H1 (cell line): ENCODE results near the gene MAP1A. TPM values are rescaled to one million over a fixed set of nuclear protein-coding genes. Genes with fewer than 3 reads are reported as not detected.

ENCODE experiments used
- CTCF ChIA-PET: fragments of 300-600 bp; sonication (Branson Sonifier 250); formaldehyde crosslinking; loops from one replicate; lab custom pipeline; 2021; ENCODE audit not compliant: partially characterized antibody; lab: Charles Lee
- POLR2A ChIA-PET: fragments of 300-600 bp; sonication (Branson Sonifier 250); formaldehyde crosslinking; loops from one replicate; lab custom pipeline; 2021; ENCODE audit warnings: inconsistent platforms; ENCODE audit not compliant: partially characterized antibody; lab: Charles Lee
- DNase-seq, 2 experiments: peaks; one replicate each; pipeline versions ENCODE4 v3.0.0 to v3.0.0-alpha.2; 2010 to 2022; ENCODE audit warnings: low spot score in 2 of 2, low read depth in 1 of 2, mixed read lengths in 1 of 2
- FAIRE-seq: peaks from 2 replicates; lab custom pipeline; 2011; peaks lifted over from hg19 to GRCh38; lab: Jason Lieb, UNC
- H2AFZ ChIP-seq: 2 replicates; pipeline ENCODE4 v1.8.1; 2012; ENCODE audit warnings: low read length, inconsistent platforms
- H2AK5ac ChIP-seq: 2 replicates; pipeline ENCODE4 v1.6.1; 2013; ENCODE audit warnings: low read depth, low read length
- H2BK120ac ChIP-seq: replicated peaks from 2 replicates; pipeline ENCODE3; 2013; ENCODE audit warnings: low read depth, low read length, inconsistent platforms
- H2BK12ac ChIP-seq: 2 replicates; pipeline ENCODE4 v1.6.1; 2013; ENCODE audit warnings: low read depth, low read length
- H2BK15ac ChIP-seq: 2 replicates; pipeline ENCODE4 v1.6.1; 2013; ENCODE audit warnings: low read length
- H2BK20ac ChIP-seq: 2 replicates; pipeline ENCODE4 v1.6.1; 2013; ENCODE audit warnings: low read length
- H2BK5ac ChIP-seq: 2 replicates; pipeline ENCODE4 v1.6.1; 2013; ENCODE audit warnings: low read depth, low read length
- H3K14ac ChIP-seq: 2 replicates; pipeline ENCODE4 v1.6.1; 2013; ENCODE audit warnings: inconsistent platforms; ENCODE audit not compliant: insufficient read length
- H3K18ac ChIP-seq: 2 replicates; pipeline ENCODE4 v1.6.1; 2013; ENCODE audit warnings: low read length; ENCODE audit errors: extremely low read depth
- H3K23ac ChIP-seq: 2 replicates; pipeline ENCODE4 v1.6.1; 2013; ENCODE audit warnings: inconsistent platforms; ENCODE audit not compliant: insufficient read length
- H3K23me2 ChIP-seq: 2 replicates; pipeline ENCODE4 v1.6.1; 2013; ENCODE audit warnings: low read depth, low read length
- H3K27ac ChIP-seq: 2 replicates; pipeline ENCODE4 v1.6.1; 2011; ENCODE audit warnings: low read depth, low read length, inconsistent platforms
- H3K27me3 ChIP-seq, 4 experiments: replicated peaks in 1 of 4; 1 replicate in 1 of 4; 2 replicates in 3 of 4; pipeline versions ENCODE4 v1.6.1 to v1.8.1; 2011 to 2013; ENCODE audit warnings: low read length in 3 of 4, mild to moderate bottlenecking in 3 of 4, inconsistent platforms in 2 of 4, mixed read lengths in 2 of 4, moderate library complexity in 1 of 4; ENCODE audit not compliant: control insufficient read depth in 3 of 4, insufficient read depth in 3 of 4; ENCODE audit errors: extremely low read depth in 1 of 4
- H3K36me3 ChIP-seq, 4 experiments: 2 replicates each; pipeline versions ENCODE4 v1.6.1 to v1.8.1; 2011 to 2013; ENCODE audit warnings: mild to moderate bottlenecking in 4 of 4, low read length in 3 of 4, moderate library complexity in 2 of 4, control low read depth in 1 of 4, inconsistent platforms in 1 of 4; ENCODE audit not compliant: insufficient read depth in 4 of 4, control insufficient read depth in 2 of 4
- H3K4ac ChIP-seq: replicated peaks from 2 replicates; pipeline ENCODE3; 2013; ENCODE audit warnings: low read length, low read depth, mixed read lengths, inconsistent platforms; ENCODE audit not compliant: insufficient read length
- H3K4me1 ChIP-seq, 4 experiments: replicated peaks in 1 of 4; 1 replicate in 1 of 4; 2 replicates in 3 of 4; pipeline versions ENCODE4 v1.6.1 to v1.8.1; 2011 to 2013; ENCODE audit warnings: low read length in 3 of 4, inconsistent platforms in 2 of 4, mixed read lengths in 1 of 4; ENCODE audit not compliant: insufficient read depth in 4 of 4, control insufficient read depth in 3 of 4
- H3K4me2 ChIP-seq, 2 experiments: 2 replicates each; pipeline versions ENCODE4 v1.6.1 to v1.8.1; 2011 to 2013; ENCODE audit warnings: low read depth in 2 of 2, low read length in 2 of 2, control low read depth in 1 of 2, inconsistent platforms in 1 of 2, mild to moderate bottlenecking in 1 of 2; ENCODE audit not compliant: insufficient read depth in 1 of 2
- H3K4me3 ChIP-seq, 4 experiments: fragments of 200-600, 300-600 bp in 1 of 4; sonication (generic), shearing (Covaris generic), sonication (Bioruptor Twin) in 1 of 4; 2 replicates each; pipeline versions ENCODE4 v1.5.1 to v1.8.1; 2011 to 2016; ENCODE audit warnings: low read length in 4 of 4, low read depth in 3 of 4, control low read depth in 2 of 4, inconsistent platforms in 2 of 4, mild to moderate bottlenecking in 2 of 4, mixed read lengths in 1 of 4, moderate library complexity in 1 of 4; ENCODE audit not compliant: insufficient read depth in 2 of 4; ENCODE audit errors: extremely low read depth in 1 of 4
- H3K56ac ChIP-seq: replicated peaks from 2 replicates; pipeline ENCODE3; 2013; ENCODE audit warnings: low read depth, mild to moderate bottlenecking, mixed read lengths, low read length, inconsistent platforms; ENCODE audit not compliant: insufficient read length
- H3K79me1 ChIP-seq: 2 replicates; pipeline ENCODE4 v1.6.1; 2013; ENCODE audit warnings: low read depth, low read length, control low read depth
- H3K79me2 ChIP-seq, 2 experiments: 2 replicates each; pipeline versions ENCODE4 v1.6.1 to v1.8.1; 2012 to 2013; ENCODE audit warnings: low read length in 2 of 2, mild to moderate bottlenecking in 2 of 2, inconsistent platforms in 1 of 2; ENCODE audit not compliant: insufficient read depth in 2 of 2, control insufficient read depth in 1 of 2
- H3K9ac ChIP-seq, 4 experiments: replicated peaks in 1 of 4; 1 replicate in 1 of 4; 2 replicates in 3 of 4; pipeline versions ENCODE4 v1.6.1 to v1.8.1; 2011 to 2013; ENCODE audit warnings: low read depth in 3 of 4, low read length in 3 of 4, control low read depth in 2 of 4, mild to moderate bottlenecking in 2 of 4, moderate library complexity in 2 of 4, inconsistent platforms in 1 of 4; ENCODE audit errors: extremely low read depth in 1 of 4
- H3K9me3 ChIP-seq, 2 experiments: 2 replicates each; pipeline versions ENCODE4 v1.6.1 to v1.8.1; 2012 to 2013; ENCODE audit warnings: mild to moderate bottlenecking in 2 of 2, moderate library complexity in 2 of 2, control low read depth in 1 of 2, inconsistent platforms in 1 of 2, low read depth in 1 of 2, low read length in 1 of 2, mixed read lengths in 1 of 2; ENCODE audit not compliant: insufficient read depth in 2 of 2
- H4K20me1 ChIP-seq, 2 experiments: replicated peaks in 1 of 2; 2 replicates each; pipeline versions ENCODE3 to v1.8.1; 2011 to 2013; ENCODE audit warnings: inconsistent platforms in 2 of 2, low read length in 2 of 2, mild to moderate bottlenecking in 1 of 2; ENCODE audit not compliant: insufficient read depth in 2 of 2, control insufficient read depth in 1 of 2
- H4K5ac ChIP-seq: 2 replicates; pipeline ENCODE4 v1.6.1; 2013; ENCODE audit warnings: low read length, low read depth, mixed read lengths, inconsistent platforms; ENCODE audit not compliant: insufficient read length
- H4K8ac ChIP-seq: 2 replicates; pipeline ENCODE4 v1.8.0; 2013; ENCODE audit warnings: mild to moderate bottlenecking, moderate library complexity, low read length, inconsistent platforms; ENCODE audit not compliant: insufficient read depth; ENCODE audit errors: extremely low read depth
- H4K91ac ChIP-seq: replicated peaks from 2 replicates; pipeline ENCODE3; 2013; ENCODE audit warnings: low read length, mixed read lengths, inconsistent platforms; ENCODE audit not compliant: insufficient read length
- BRCA1 ChIP-seq: IDR thresholded peaks from 2 replicates; pipeline ENCODE4 v1.6.1; 2012; ENCODE audit warnings: low read depth, low read length, improper control_type of control experiment
- CEBPB ChIP-seq: IDR thresholded peaks from 2 replicates; pipeline ENCODE4 v1.6.1; 2012; ENCODE audit warnings: low read depth, low read length
- CHD1 ChIP-seq: IDR thresholded peaks from 2 replicates; pipeline ENCODE4 v1.6.1; 2012; ENCODE audit warnings: low read depth, low read length, improper control_type of control experiment
- FOSL1 ChIP-seq: IDR thresholded peaks from 2 replicates; pipeline ENCODE4 v1.6.1; 2011; ENCODE audit warnings: mild to moderate bottlenecking, low read depth, low read length, moderate library complexity; ENCODE audit not compliant: insufficient read depth
- GTF2F1 ChIP-seq: IDR thresholded peaks from 2 replicates; pipeline ENCODE4 v1.6.1; 2012; ENCODE audit warnings: low read depth, low read length, improper control_type of control experiment, borderline replicate concordance
- JUND ChIP-seq: IDR thresholded peaks from 2 replicates; pipeline ENCODE4 v1.6.1; 2011; ENCODE audit warnings: mild to moderate bottlenecking, improper control_type of control experiment, low read length
- KDM1A ChIP-seq: fragments of 200-600, 300-600 bp; sonication (generic); IDR thresholded peaks from 2 replicates; pipeline ENCODE4 v1.7.1; 2016; ENCODE audit warnings: mild to moderate bottlenecking, low read length, borderline replicate concordance
- KDM4A ChIP-seq: IDR thresholded peaks from one replicate; pipeline ENCODE4 v1.7.1; 2012; ENCODE audit warnings: low read depth, mild to moderate bottlenecking, moderate library complexity, low read length, inconsistent platforms; ENCODE audit not compliant: severe bottlenecking
- NANOG ChIP-seq: IDR thresholded peaks from 2 replicates; pipeline ENCODE4 v1.6.1; 2011; ENCODE audit warnings: low read length, low read depth, mild to moderate bottlenecking, inconsistent platforms; ENCODE audit not compliant: insufficient read depth, poor library complexity, severe bottlenecking
- POLR2A ChIP-seq, 2 experiments: IDR thresholded peaks; 1 replicate in 1 of 2; 2 replicates in 1 of 2; pipeline ENCODE4 v1.6.1; 2011; ENCODE audit warnings: low read depth in 2 of 2, low read length in 2 of 2, mild to moderate bottlenecking in 2 of 2; ENCODE audit errors: control extremely low read depth in 1 of 2
- RFX5 ChIP-seq: IDR thresholded peaks from 2 replicates; pipeline ENCODE4 v1.6.1; 2011; ENCODE audit warnings: low read depth, low read length, improper control_type of control experiment, borderline replicate concordance
- RXRA ChIP-seq: IDR thresholded peaks from 2 replicates; pipeline ENCODE4 v1.6.1; 2011; ENCODE audit warnings: low read depth, mild to moderate bottlenecking, low read length, moderate library complexity; ENCODE audit not compliant: insufficient read depth
- SIRT6 ChIP-seq: IDR thresholded peaks from one replicate; pipeline ENCODE4 v1.7.1; 2012; ENCODE audit warnings: low read length, inconsistent platforms
- SIX5 ChIP-seq: IDR thresholded peaks from 2 replicates; pipeline ENCODE4 v1.6.1; 2011; ENCODE audit warnings: mild to moderate bottlenecking, low read depth, low read length
- SP4 ChIP-seq: IDR thresholded peaks from 2 replicates; pipeline ENCODE4 v1.6.1; 2012; ENCODE audit warnings: low read length, inconsistent platforms
- TAF1 ChIP-seq: IDR thresholded peaks from 2 replicates; pipeline ENCODE4 v1.6.1; 2011; ENCODE audit warnings: mild to moderate bottlenecking, low read depth, low read length
- WGBS, 2 experiments: shearing (Covaris generic) in 1 of 2; methylation state at CpG; one replicate each; pipeline versions ENCODE4 v1.1.6 to v1.1.7; 2013 to 2015; ENCODE audit warnings: low lambda C conversion rate in 2 of 2, mixed read lengths in 2 of 2, inconsistent platforms in 1 of 2, low coverage in 1 of 2, missing lambda C conversion rate in 1 of 2; ENCODE audit not compliant: insufficient replicate concordance in 2 of 2, insufficient coverage in 1 of 2, insufficient read length in 1 of 2; ENCODE audit errors: extremely low coverage in 1 of 2, missing lambda C conversion rate in 1 of 2; 5-methylcytosine and 5-hydroxymethylcytosine counted together
- polyA plus RNA-seq, 7 experiments: library from polyadenylated mRNA; depleted of rRNA in 3 of 7; stranded (reverse) in 5 of 7; unstranded in 2 of 7; fragments of >200 nt in 5 of 7; fragments of 200-250 nt in 2 of 7; gene quantifications; 1 replicate in 5 of 7; 2 replicates in 1 of 7; 4 replicates in 1 of 7; pipeline versions ENCODE4 v1.2.1 to v1.2.3, GENCODE V29; 2011 to 2013; ENCODE audit warnings: missing spikeins in 2 of 7, mixed read lengths in 2 of 7
- total RNA-seq: library from RNA; stranded (reverse); fragmentation: NEBNext Ultra II Directional; extraction: Animal tissue kit (Norgen Biotek cat#: 25700); gene quantifications from 2 replicates; pipeline ENCODE4 v1.2.1, GENCODE V29; 2021

The MAP1A gene
- total and polyA plus RNA-seq, 2 of the 8 experiments (the other 6 are each of a cell fraction or from before 2014, with no cell fraction given), result 0.80 to 2.4 TPM

DNA sequence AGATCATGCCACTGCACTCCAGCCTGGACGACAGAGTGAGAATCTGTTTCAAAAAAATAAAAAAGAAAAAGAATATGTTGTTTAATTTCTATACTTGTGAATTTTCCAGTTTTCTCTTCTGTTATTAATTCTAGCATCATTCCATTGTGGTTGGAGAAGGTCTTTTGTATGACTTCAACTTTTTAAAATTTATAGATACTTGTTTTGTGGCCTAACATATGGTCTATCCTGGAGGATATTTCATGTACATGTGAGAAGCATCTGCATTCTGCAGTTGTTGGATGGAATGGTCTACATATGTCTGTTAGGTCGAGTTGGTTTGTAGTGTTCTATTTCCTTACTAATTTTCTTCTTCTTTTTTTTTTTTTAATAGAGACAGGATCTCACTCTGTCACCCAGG lies 35.6 kb downstream of the MAP1A start:
- H2BK15ac ChIP-seq, result no peak overlapping the region
- no peaks in the 10 kb centered on the region; the same call in 1 of the 2 replicates for H3K23me2 ChIP-seq
- H3K36me3 ChIP-seq, result no peaks in the 10 kb centered on the region
- H2BK12ac ChIP-seq, result no peak overlapping the region
- no peak overlapping the region for H3K23ac ChIP-seq
- no peak overlapping the region for H3K18ac ChIP-seq
- no peaks in the 10 kb centered on the region for H3K9me3 ChIP-seq
- no peak overlapping the region for H3K4me3 ChIP-seq
- DNase-seq, result no peak
- WGBS, 2 experiments, result 97% methylated on average over 2 of the region's 2 CpGs; no CpG with 5 or more reads in 1 of the 2 experiments
- no peak overlapping the region for H3K56ac ChIP-seq
- no peak overlapping the region for H2BK120ac ChIP-seq
- H3K4ac ChIP-seq, result no peak overlapping the region
- H3K9ac ChIP-seq, result no peak overlapping the region
- H3K4me2 ChIP-seq, result no peak overlapping the region
- H2BK20ac ChIP-seq, result no peak overlapping the region
- no peak overlapping the region for H2AK5ac ChIP-seq
- H3K79me1 ChIP-seq, result no peaks in the 10 kb centered on the region
- H4K20me1 ChIP-seq, result no peaks in the 10 kb centered on the region
- H3K79me2 ChIP-seq, result no peaks in the 10 kb centered on the region
- no peak overlapping the region for H2BK5ac ChIP-seq
- H2AFZ ChIP-seq, result no peak overlapping the region
- no peaks in the 10 kb centered on the region for H3K27me3 ChIP-seq
- CTCF ChIA-PET, result interaction anchor here (0.7 to 1.7 kb wide), 2 partner anchors 39 to 267 kb away, joined by 4 to 5 read pairs; no protein-coding TSS in a partner anchor
- H4K5ac ChIP-seq, result no peak overlapping the region
- no peak overlapping the region for H3K27ac ChIP-seq
- H4K91ac ChIP-seq, result no peak overlapping the region
- FAIRE-seq, result no peak
- no peaks in the 10 kb centered on the region for H3K4me1 ChIP-seq
- no peak overlapping the region for H4K8ac ChIP-seq
- no peak overlapping the region for H3K14ac ChIP-seq
- POLR2A ChIA-PET, result interaction anchor here (0.7 to 1.3 kb wide), 2 partner anchors 13 to 35 kb away, joined by 3 to 4 read pairs; no protein-coding TSS in a partner anchor
- TF ChIP-seq CEBPB (no peak), RXRA (no peak), SIX5 (no peak), TAF1 (no peak), NANOG (no peak), CHD1 (no peak), KDM1A (no peak), SP4 (no peak), POLR2A (IDR thresholded peaks at IDR 0.05; ENCODE audit: control extremely low read depth in 1 of 2, low read depth in 2 of 2, low read length in 2 of 2) (no peak), RFX5 (no peak), GTF2F1 (no peak), SIRT6 (no peak), KDM4A (no peak), BRCA1 (no peak), JUND (no peak), FOSL1 (no peak)
